ENCODE data around the gene OAS2.

DNA sequence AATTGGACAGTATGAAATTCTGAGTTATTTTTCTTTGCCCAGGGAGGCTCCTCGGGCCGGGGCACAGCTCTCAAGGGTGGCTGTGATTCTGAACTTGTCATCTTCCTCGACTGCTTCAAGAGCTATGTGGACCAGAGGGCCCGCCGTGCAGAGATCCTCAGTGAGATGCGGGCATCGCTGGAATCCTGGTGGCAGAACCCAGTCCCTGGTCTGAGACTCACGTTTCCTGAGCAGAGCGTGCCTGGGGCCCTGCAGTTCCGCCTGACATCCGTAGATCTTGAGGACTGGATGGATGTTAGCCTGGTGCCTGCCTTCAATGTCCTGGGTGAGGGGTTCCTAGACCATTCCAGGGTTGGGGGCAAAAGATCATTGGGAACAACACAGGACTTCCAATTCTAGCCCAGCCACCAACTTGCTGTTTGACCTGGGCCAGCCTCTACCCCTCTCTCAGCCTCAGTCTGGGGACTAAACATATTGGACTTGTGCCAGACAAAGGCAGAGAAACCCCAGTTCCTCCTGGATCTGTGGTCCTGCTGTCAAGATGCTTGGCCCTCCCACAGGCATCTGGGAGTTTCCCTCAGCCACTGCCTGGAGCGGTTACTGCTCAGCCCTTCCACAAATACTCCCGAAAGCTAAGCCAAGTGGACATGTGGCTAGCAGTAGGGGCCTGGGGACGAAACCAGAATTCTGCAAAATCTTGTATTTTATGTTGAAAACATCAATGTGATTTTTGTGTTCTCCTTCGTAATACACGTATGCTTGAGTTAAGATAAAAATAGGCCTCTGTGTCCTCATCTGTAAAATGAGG lies 36.6 kb upstream of the OAS2 start:
- TF ChIP-seq CREB1 (IDR thresholded peaks at IDR 0.05) (no peak), HDAC6 (IDR thresholded peaks at IDR 0.05; ENCODE audit: low read depth, low read length) (no peak)
